Kidney epithelial cell (primary cell): ENCODE measurements around the gene MRTFB. TPM values are rescaled to one million over a fixed set of nuclear protein-coding genes. Genes with fewer than 3 reads are reported as not detected.
A peak's percentile ranks its signal among the peaks of the same experiment; 100 is the strongest.

Experiments
- DNase-seq: peaks from one replicate; pipeline ENCODE4 v3.0.0-alpha.2; 2010; ENCODE audit warnings: low read depth
- H3K27me3 ChIP-seq: 2 replicates; pipeline ENCODE4 v1.6.0; 2011; ENCODE audit warnings: low read length; ENCODE audit not compliant: control insufficient read depth, insufficient read depth
- H3K36me3 ChIP-seq: 2 replicates; pipeline ENCODE4 v1.5.1; 2011; ENCODE audit warnings: low read length; ENCODE audit not compliant: control insufficient read depth, insufficient read depth
- H3K4me3 ChIP-seq: 2 replicates; pipeline ENCODE4 v1.5.1; 2011; ENCODE audit warnings: low read depth, mild to moderate bottlenecking, control low read depth, low read length
- CTCF ChIP-seq: IDR thresholded peaks from 2 replicates; pipeline ENCODE4 v1.5.1; 2011; ENCODE audit warnings: mild to moderate bottlenecking, moderate library complexity, low read length, control low read depth, inconsistent platforms; ENCODE audit not compliant: insufficient read depth, poor library complexity, severe bottlenecking
- total RNA-seq: library from RNA; depleted of rRNA; stranded (reverse); fragments of >200 nt; gene quantifications from 2 replicates; pipeline ENCODE4 v1.2.3, GENCODE V29; 2015

MRTFB gene
- total RNA-seq, 1 donor from 2014 or later = 15.8 TPM

- H3K27me3 ChIP-seq = no peaks in the 10 kb centered on the region
- H3K36me3 ChIP-seq = no peaks in the 10 kb centered on the region
- peak; percentile 57 for TF ChIP-seq CTCF
- DNase-seq = peak; percentile 56
- H3K4me3 ChIP-seq = peak overlapping the region; percentile 37
Observed at GRCh38 chr16:14186007-14186794, 115.1 kb downstream of the MRTFB start.

- no peaks in the 10 kb centered on the region for H3K36me3 ChIP-seq
- TF ChIP-seq CTCF = no peak
- DNase-seq = no peak
- H3K27me3 ChIP-seq = no peaks in the 10 kb centered on the region
- peak overlapping the region; percentile 37 for H3K4me3 ChIP-seq
Observed at GRCh38 chr16:14186795-14187221, 115.7 kb downstream of the MRTFB start.

- Histone ChIP-seq H3K4me3 (no peak overlapping the region), H3K27me3 (no peaks in the 10 kb centered on the region), H3K36me3 (no peaks in the 10 kb centered on the region)
- no peak for DNase-seq
- no peak for TF ChIP-seq CTCF
Observed at GRCh38 chr16:14187517-14188338, 116.6 kb downstream of the MRTFB start.

GRCh38 chr16:14193316-14193871, 122.3 kb downstream of the MRTFB start:
- no peaks in the 10 kb centered on the region for H3K36me3 ChIP-seq
- no peak for TF ChIP-seq CTCF
- no peak for DNase-seq
- no peaks in the 10 kb centered on the region for H3K27me3 ChIP-seq
- H3K4me3 ChIP-seq = no peak overlapping the region

- TF ChIP-seq CTCF = no peak
- DNase-seq = no peak
- Histone ChIP-seq H3K4me3 (no peak overlapping the region), H3K36me3 (no peaks in the 10 kb centered on the region), H3K27me3 (no peaks in the 10 kb centered on the region)
Observed at GRCh38 chr16:14194721-14195120, 123.6 kb downstream of the MRTFB start.
